KMS-11 (cell line): ENCODE measurements around the gene CP.
"Not testable (repeated sequence)": the region's sequence is repeated elsewhere in the genome, so short reads cannot be mapped to it uniquely, and the experiment has no call there.

ENCODE experiments used
- H2AFZ ChIP-seq: fragments of 200-600 bp; sonication (generic); 2 replicates; pipeline ENCODE4 v1.6.1; 2016; ENCODE audit warnings: antibody characterized with exemption, mixed run types, low read depth
- H3K27ac ChIP-seq: fragments of 200-600 bp; sonication (generic); 2 replicates; pipeline ENCODE4 v1.6.1; 2016; ENCODE audit warnings: mild to moderate bottlenecking, mixed run types
- H3K27me3 ChIP-seq: fragments of 200-600 bp; sonication (generic); 2 replicates; pipeline ENCODE4 v1.6.1; 2017; ENCODE audit warnings: mild to moderate bottlenecking, low read depth, mixed run types, moderate library complexity; ENCODE audit not compliant: insufficient read depth
- H3K36me3 ChIP-seq: fragments of 200-600 bp; sonication (generic); 2 replicates; pipeline ENCODE4 v1.6.1; 2017; ENCODE audit warnings: mild to moderate bottlenecking, mixed run types; ENCODE audit not compliant: insufficient read depth
- H3K4me1 ChIP-seq: fragments of 200-600 bp; sonication (generic); 2 replicates; pipeline ENCODE4 v1.6.1; 2016; ENCODE audit warnings: mild to moderate bottlenecking, low read depth, mixed run types; ENCODE audit not compliant: poor library complexity, severe bottlenecking
- H3K4me2 ChIP-seq: fragments of 200-600 bp; sonication (generic); 2 replicates; pipeline ENCODE4 v1.7.0; 2016; ENCODE audit warnings: mild to moderate bottlenecking, mixed run types
- H3K4me3 ChIP-seq: fragments of 200-600 bp; sonication (generic); IDR thresholded peaks from 2 replicates; pipeline ENCODE4 v1.6.1; 2017; ENCODE audit warnings: low read depth, low read length, mixed read lengths; ENCODE audit not compliant: insufficient read depth
- H3K79me2 ChIP-seq: fragments of 200-600 bp; sonication (generic); 2 replicates; pipeline ENCODE4 v1.6.1; 2016; ENCODE audit warnings: low read depth, mixed run types; ENCODE audit not compliant: insufficient read depth
- H3K9ac ChIP-seq: fragments of 200-600 bp; sonication (generic); 2 replicates; pipeline ENCODE4 v1.6.1; 2016; ENCODE audit warnings: mild to moderate bottlenecking, mixed run types
- H4K20me1 ChIP-seq: fragments of 200-600 bp; sonication (generic); 2 replicates; pipeline ENCODE4 v1.6.1; 2016; ENCODE audit warnings: mild to moderate bottlenecking, mixed run types; ENCODE audit not compliant: insufficient read depth
- CTCF ChIP-seq: fragments of 200-600 bp; sonication (generic); conservative IDR thresholded peaks from 2 replicates; pipeline ENCODE4 v1.6.1; 2017; ENCODE audit warnings: low read depth, mild to moderate bottlenecking, antibody characterized with exemption, low read length, moderate library complexity, mixed read lengths

Gene CP

GRCh38 chr3:149199474-149199873 is 22.2 kb downstream of the CP start:
- H3K9ac ChIP-seq, result no peak overlapping the region
- no peak overlapping the region for H3K4me3 ChIP-seq
- no peak for TF ChIP-seq CTCF
- H3K4me2 ChIP-seq, result no peak overlapping the region
- no peaks in the 10 kb centered on the region for H3K36me3 ChIP-seq
- no peak overlapping the region for H2AFZ ChIP-seq
- H3K4me1 ChIP-seq, result no peaks in the 10 kb centered on the region
- no peaks in the 10 kb centered on the region for H3K79me2 ChIP-seq
- no peaks in the 10 kb centered on the region for H3K27me3 ChIP-seq
- H4K20me1 ChIP-seq, result no peaks in the 10 kb centered on the region
- no peak overlapping the region for H3K27ac ChIP-seq

- Histone ChIP-seq H3K79me2 (no peaks in the 10 kb centered on the region), H3K27ac (no peak overlapping the region), H3K4me1 (no peaks in the 10 kb centered on the region), H3K36me3 (no peaks in the 10 kb centered on the region), H3K9ac (no peak overlapping the region), H2AFZ (no peak overlapping the region), H3K27me3 (no peaks in the 10 kb centered on the region), H3K4me3 (no peak overlapping the region), H4K20me1 (no peaks in the 10 kb centered on the region), H3K4me2 (no peak overlapping the region)
- TF ChIP-seq CTCF, result no peak
These were observed 23.0 kb downstream of the CP start for GRCh38 chr3:149198611-149199010.

GRCh38 chr3:149197669-149198068 is 24.0 kb downstream of the CP start:
- H4K20me1 ChIP-seq, result no peaks in the 10 kb centered on the region
- TF ChIP-seq CTCF, result no peak
- H3K27me3 ChIP-seq, result no peaks in the 10 kb centered on the region
- H3K4me1 ChIP-seq, result no peaks in the 10 kb centered on the region
- no peak overlapping the region for H3K9ac ChIP-seq
- no peak overlapping the region for H3K27ac ChIP-seq
- no peaks in the 10 kb centered on the region for H3K36me3 ChIP-seq
- H3K79me2 ChIP-seq, result no peaks in the 10 kb centered on the region
- no peak overlapping the region for H2AFZ ChIP-seq
- no peak overlapping the region for H3K4me2 ChIP-seq
- H3K4me3 ChIP-seq, result no peak overlapping the region

- H3K27ac ChIP-seq, H3K4me2 ChIP-seq, H3K36me3 ChIP-seq, H3K9ac ChIP-seq, H3K27me3 ChIP-seq, H3K4me1 ChIP-seq, H3K4me3 ChIP-seq, H3K79me2 ChIP-seq, H2AFZ ChIP-seq, H4K20me1 ChIP-seq: not testable (repeated sequence)
These were observed 24.6 kb downstream of the CP start for GRCh38 chr3:149196805-149197592.

- Histone ChIP-seq H2AFZ (no peak overlapping the region), H3K27ac (no peak overlapping the region), H3K36me3 (no peaks in the 10 kb centered on the region), H4K20me1 (no peaks in the 10 kb centered on the region), H3K27me3 (no peaks in the 10 kb centered on the region), H3K4me2 (no peak overlapping the region), H3K4me3 (no peak overlapping the region), H3K9ac (no peak overlapping the region), H3K4me1 (no peaks in the 10 kb centered on the region), H3K79me2 (no peaks in the 10 kb centered on the region)
- no peak for TF ChIP-seq CTCF
These were observed 26.4 kb downstream of the CP start for GRCh38 chr3:149195221-149195620.
